ENCODE measurements around the gene TNKS1BP1. TPM values are rescaled to one million over a fixed set of nuclear protein-coding genes. Genes with fewer than 3 reads are reported as not detected.

Gene TNKS1BP1
- total and polyA plus RNA-seq, 2 experiments from 2014 or later, result 64.2 to 72.2 TPM

DNA sequence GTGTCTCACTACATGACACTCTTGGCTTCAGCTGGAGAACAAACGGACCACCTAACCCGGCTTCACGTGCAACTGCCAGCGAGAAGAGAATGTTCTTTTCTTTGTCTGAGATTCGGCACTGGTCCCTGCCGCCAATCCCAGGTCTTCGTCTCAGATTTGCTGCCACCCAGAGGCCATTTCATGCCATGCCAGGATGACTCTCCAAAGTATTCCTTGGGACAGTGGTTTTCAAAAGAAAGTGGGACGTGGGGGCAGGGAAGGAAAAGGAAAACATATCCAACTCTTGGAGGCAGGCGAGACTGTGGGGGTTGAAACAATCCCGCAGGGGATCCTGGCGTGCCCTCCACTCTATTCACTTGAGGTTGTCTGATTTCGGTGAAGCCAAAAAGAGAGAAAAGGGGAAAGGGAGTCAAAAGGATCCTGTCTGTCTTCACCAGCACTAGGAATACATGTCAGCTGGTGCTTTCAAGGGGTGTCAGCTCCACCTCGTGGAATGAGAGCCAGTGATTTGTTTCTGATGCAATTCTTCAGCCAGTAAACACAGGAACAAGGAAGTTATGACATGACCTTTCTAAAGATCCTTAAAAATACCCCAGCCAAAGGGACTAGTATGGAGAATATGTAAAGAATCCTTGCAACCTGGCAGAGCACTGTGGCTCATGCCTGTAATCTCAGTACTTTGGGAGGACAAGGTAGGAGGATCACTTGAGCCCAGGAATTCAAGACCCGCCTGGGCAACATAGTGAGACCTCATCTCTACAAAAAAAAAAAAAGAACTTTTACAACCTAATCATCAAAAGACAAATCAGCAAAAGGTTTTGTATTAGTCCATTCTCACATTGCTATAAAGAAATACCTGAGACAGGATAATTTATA, 46.7 kb downstream of the TNKS1BP1 start:
- H3K4me1 Mint-ChIP-seq, result peaks cover 28% of the 10 kb centered on the region
- TF ChIP-seq EZH2 (IDR thresholded peaks at IDR 0.05; ENCODE audit: low read depth, unreplicated experiment), result no peak
- TF ChIP-seq, protein P1, sequence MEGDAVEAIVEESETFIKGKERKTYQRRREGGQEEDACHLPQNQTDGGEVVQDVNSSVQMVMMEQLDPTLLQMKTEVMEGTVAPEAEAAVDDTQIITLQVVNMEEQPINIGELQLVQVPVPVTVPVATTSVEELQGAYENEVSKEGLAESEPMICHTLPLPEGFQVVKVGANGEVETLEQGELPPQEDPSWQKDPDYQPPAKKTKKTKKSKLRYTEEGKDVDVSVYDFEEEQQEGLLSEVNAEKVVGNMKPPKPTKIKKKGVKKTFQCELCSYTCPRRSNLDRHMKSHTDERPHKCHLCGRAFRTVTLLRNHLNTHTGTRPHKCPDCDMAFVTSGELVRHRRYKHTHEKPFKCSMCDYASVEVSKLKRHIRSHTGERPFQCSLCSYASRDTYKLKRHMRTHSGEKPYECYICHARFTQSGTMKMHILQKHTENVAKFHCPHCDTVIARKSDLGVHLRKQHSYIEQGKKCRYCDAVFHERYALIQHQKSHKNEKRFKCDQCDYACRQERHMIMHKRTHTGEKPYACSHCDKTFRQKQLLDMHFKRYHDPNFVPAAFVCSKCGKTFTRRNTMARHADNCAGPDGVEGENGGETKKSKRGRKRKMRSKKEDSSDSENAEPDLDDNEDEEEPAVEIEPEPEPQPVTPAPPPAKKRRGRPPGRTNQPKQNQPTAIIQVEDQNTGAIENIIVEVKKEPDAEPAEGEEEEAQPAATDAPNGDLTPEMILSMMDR (conservative IDR thresholded peaks at IDR 0.05; ENCODE audit: low read depth in 2 of 2), result peak; percentile 87 to 95
- TF ChIP-seq POLR2AphosphoS5 (IDR thresholded peaks at IDR 0.05; ENCODE audit: low read depth), result no peak
- TF ChIP-seq NANOG (IDR thresholded peaks at IDR 0.05; ENCODE audit: borderline replicate concordance), result peak; percentile 9; the same call in 1 of the 2 replicates
- no peak for TF ChIP-seq ZNF114 (CRISPR knock-in tag; IDR thresholded peaks at IDR 0.05)
- TF ChIP-seq ZNF331 (CRISPR knock-in tag; IDR thresholded peaks at IDR 0.05; ENCODE audit: low read depth), result no peak
- TF ChIP-seq EZH2phosphoT487 (IDR thresholded peaks at IDR 0.05; ENCODE audit: unreplicated experiment), result no peak
- TF ChIP-seq, protein P2, sequence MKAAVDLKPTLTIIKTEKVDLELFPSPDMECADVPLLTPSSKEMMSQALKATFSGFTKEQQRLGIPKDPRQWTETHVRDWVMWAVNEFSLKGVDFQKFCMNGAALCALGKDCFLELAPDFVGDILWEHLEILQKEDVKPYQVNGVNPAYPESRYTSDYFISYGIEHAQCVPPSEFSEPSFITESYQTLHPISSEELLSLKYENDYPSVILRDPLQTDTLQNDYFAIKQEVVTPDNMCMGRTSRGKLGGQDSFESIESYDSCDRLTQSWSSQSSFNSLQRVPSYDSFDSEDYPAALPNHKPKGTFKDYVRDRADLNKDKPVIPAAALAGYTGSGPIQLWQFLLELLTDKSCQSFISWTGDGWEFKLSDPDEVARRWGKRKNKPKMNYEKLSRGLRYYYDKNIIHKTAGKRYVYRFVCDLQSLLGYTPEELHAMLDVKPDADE (IDR thresholded peaks at IDR 0.05), result no peak
- no peak for TF ChIP-seq JUNB (IDR thresholded peaks at IDR 0.05; ENCODE audit: unreplicated experiment)
- TF ChIP-seq CREB1 (CRISPR knock-in tag; IDR thresholded peaks at IDR 0.05; ENCODE audit: low read depth), result no peak
- TF ChIP-seq, protein P3, sequence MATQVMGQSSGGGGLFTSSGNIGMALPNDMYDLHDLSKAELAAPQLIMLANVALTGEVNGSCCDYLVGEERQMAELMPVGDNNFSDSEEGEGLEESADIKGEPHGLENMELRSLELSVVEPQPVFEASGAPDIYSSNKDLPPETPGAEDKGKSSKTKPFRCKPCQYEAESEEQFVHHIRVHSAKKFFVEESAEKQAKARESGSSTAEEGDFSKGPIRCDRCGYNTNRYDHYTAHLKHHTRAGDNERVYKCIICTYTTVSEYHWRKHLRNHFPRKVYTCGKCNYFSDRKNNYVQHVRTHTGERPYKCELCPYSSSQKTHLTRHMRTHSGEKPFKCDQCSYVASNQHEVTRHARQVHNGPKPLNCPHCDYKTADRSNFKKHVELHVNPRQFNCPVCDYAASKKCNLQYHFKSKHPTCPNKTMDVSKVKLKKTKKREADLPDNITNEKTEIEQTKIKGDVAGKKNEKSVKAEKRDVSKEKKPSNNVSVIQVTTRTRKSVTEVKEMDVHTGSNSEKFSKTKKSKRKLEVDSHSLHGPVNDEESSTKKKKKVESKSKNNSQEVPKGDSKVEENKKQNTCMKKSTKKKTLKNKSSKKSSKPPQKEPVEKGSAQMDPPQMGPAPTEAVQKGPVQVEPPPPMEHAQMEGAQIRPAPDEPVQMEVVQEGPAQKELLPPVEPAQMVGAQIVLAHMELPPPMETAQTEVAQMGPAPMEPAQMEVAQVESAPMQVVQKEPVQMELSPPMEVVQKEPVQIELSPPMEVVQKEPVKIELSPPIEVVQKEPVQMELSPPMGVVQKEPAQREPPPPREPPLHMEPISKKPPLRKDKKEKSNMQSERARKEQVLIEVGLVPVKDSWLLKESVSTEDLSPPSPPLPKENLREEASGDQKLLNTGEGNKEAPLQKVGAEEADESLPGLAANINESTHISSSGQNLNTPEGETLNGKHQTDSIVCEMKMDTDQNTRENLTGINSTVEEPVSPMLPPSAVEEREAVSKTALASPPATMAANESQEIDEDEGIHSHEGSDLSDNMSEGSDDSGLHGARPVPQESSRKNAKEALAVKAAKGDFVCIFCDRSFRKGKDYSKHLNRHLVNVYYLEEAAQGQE (IDR thresholded peaks at IDR 0.05; ENCODE audit: unreplicated experiment), result no peak
- TF ChIP-seq, protein P4, sequence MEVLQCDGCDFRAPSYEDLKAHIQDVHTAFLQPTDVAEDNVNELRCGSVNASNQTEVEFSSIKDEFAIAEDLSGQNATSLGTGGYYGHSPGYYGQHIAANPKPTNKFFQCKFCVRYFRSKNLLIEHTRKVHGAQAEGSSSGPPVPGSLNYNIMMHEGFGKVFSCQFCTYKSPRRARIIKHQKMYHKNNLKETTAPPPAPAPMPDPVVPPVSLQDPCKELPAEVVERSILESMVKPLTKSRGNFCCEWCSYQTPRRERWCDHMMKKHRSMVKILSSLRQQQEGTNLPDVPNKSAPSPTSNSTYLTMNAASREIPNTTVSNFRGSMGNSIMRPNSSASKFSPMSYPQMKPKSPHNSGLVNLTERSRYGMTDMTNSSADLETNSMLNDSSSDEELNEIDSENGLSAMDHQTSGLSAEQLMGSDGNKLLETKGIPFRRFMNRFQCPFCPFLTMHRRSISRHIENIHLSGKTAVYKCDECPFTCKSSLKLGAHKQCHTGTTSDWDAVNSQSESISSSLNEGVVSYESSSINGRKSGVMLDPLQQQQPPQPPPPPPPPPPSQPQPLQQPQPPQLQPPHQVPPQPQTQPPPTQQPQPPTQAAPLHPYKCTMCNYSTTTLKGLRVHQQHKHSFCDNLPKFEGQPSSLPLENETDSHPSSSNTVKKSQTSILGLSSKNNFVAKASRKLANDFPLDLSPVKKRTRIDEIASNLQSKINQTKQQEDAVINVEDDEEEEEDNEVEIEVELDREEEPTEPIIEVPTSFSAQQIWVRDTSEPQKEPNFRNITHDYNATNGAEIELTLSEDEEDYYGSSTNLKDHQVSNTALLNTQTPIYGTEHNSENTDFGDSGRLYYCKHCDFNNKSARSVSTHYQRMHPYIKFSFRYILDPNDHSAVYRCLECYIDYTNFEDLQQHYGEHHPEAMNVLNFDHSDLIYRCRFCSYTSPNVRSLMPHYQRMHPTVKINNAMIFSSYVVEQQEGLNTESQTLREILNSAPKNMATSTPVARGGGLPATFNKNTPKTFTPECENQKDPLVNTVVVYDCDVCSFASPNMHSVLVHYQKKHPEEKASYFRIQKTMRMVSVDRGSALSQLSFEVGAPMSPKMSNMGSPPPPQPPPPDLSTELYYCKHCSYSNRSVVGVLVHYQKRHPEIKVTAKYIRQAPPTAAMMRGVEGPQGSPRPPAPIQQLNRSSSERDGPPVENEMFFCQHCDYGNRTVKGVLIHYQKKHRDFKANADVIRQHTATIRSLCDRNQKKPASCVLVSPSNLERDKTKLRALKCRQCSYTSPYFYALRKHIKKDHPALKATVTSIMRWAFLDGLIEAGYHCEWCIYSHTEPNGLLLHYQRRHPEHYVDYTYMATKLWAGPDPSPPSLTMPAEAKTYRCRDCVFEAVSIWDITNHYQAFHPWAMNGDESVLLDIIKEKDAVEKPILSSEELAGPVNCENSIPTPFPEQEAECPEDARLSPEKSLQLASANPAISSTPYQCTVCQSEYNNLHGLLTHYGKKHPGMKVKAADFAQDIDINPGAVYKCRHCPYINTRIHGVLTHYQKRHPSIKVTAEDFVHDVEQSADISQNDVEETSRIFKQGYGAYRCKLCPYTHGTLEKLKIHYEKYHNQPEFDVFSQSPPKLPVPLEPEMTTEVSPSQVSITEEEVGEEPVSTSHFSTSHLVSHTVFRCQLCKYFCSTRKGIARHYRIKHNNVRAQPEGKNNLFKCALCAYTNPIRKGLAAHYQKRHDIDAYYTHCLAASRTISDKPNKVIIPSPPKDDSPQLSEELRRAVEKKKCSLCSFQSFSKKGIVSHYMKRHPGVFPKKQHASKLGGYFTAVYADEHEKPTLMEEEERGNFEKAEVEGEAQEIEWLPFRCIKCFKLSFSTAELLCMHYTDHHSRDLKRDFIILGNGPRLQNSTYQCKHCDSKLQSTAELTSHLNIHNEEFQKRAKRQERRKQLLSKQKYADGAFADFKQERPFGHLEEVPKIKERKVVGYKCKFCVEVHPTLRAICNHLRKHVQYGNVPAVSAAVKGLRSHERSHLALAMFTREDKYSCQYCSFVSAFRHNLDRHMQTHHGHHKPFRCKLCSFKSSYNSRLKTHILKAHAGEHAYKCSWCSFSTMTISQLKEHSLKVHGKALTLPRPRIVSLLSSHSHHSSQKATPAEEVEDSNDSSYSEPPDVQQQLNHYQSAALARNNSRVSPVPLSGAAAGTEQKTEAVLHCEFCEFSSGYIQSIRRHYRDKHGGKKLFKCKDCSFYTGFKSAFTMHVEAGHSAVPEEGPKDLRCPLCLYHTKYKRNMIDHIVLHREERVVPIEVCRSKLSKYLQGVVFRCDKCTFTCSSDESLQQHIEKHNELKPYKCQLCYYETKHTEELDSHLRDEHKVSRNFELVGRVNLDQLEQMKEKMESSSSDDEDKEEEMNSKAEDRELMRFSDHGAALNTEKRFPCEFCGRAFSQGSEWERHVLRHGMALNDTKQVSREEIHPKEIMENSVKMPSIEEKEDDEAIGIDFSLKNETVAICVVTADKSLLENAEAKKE (CRISPR knock-in tag; IDR thresholded peaks at IDR 0.05), result no peak
- H4K20me1 ChIP-seq (replicated peaks; ENCODE audit: insufficient read depth), result no peaks in the 10 kb centered on the region
- peak overlapping the region; percentile 11; the same call in 1 of the 2 replicates for H3K4me3 ChIP-seq
- H3K27me3 Mint-ChIP-seq (ENCODE audit: insufficient read depth, low read depth, poor library complexity), result peaks cover 6% of the 10 kb centered on the region
- H3F3A ChIP-seq (replicated peaks; ENCODE audit: low read depth), result no peaks in the 10 kb centered on the region
- ATAC-seq, result peak; percentile 96
- H3K4me2 ChIP-seq, result peak overlapping the region; percentile 60
- H3K27ac ChIP-seq (ENCODE audit: low read depth), result 0 out of 2 replicates have a peak overlapping the region, but pooled peaks have one; percentile 16
- no peaks in the 10 kb centered on the region for H3K79me2 ChIP-seq (replicated peaks; ENCODE audit: insufficient read depth)
- peak; percentile 92 for DNase-seq (ENCODE audit: low spot score)
- H3K9me3 Mint-ChIP-seq, result peaks cover 34% of the 10 kb centered on the region
- H3K4me1 ChIP-seq (ENCODE audit: insufficient read depth), result peaks cover 26% of the 10 kb centered on the region
- H2AFZ ChIP-seq, result peak overlapping the region; percentile 84; the same call in 1 of the 2 replicates
- peak overlapping the region; percentile 89; the same call in 1 of the 2 replicates for H3K27ac Mint-ChIP-seq
- peaks cover 23% of the 10 kb centered on the region for H3K36me3 Mint-ChIP-seq (ENCODE audit: low read depth)
- peaks cover 10% of the 10 kb centered on the region for H3K9me2 ChIP-seq (ENCODE audit: insufficient read depth)
- H3K4me3 Mint-ChIP-seq, result peak overlapping the region; percentile 46; the same call in 2 of the 3 replicates
- 0 out of 2 replicates have a peak, but pooled peaks cover 4% of the 10 kb centered on the region for H3K27me3 ChIP-seq (ENCODE audit: insufficient read depth)
- peaks cover 5% of the 10 kb centered on the region; the same call in 1 of the 2 replicates for H3K36me3 ChIP-seq (ENCODE audit: insufficient read depth)

Data from GM23338 (cell line).